Measurements from ENCODE around the gene HCAR3. TPM values are rescaled to one million over a fixed set of nuclear protein-coding genes. Genes with fewer than 3 reads are reported as not detected.
"Not testable (repeated sequence)": the region's sequence is repeated elsewhere in the genome, so short reads cannot be mapped to it uniquely, and the experiment has no call there.

Gene HCAR3
- total and polyA plus RNA-seq, 2 of the 8 experiments (the other 6 are each of a cell fraction or from before 2014, with no cell fraction given): not detected

GRCh38 chr12:122711266-122711665, 5.3 kb downstream of the HCAR3 start:
- not testable (repeated sequence) for H3K23me2 ChIP-seq (ENCODE audit: low read depth, low read length)

GRCh38 chr12:122710341-122710740, 6.3 kb downstream of the HCAR3 start:
- H3K23me2 ChIP-seq (ENCODE audit: low read depth, low read length); H3K27ac ChIP-seq (ENCODE audit: low read depth, low read length); H4K20me1 ChIP-seq (replicated peaks in 1 of 2; ENCODE audit: control insufficient read depth in 1 of 2, insufficient read depth in 2 of 2, low read length in 2 of 2); DNase-seq (ENCODE audit: low read depth in 1 of 2, low spot score in 2 of 2); H2BK15ac ChIP-seq (ENCODE audit: low read length); H3K18ac ChIP-seq (ENCODE audit: extremely low read depth, low read length); H3K27me3 ChIP-seq (replicated peaks in 1 of 4; ENCODE audit: control insufficient read depth in 3 of 4, extremely low read depth in 1 of 4, insufficient read depth in 3 of 4, low read length in 3 of 4); H2BK120ac ChIP-seq (replicated peaks; ENCODE audit: low read depth, low read length); H3K79me2 ChIP-seq (ENCODE audit: control insufficient read depth in 1 of 2, insufficient read depth in 2 of 2, low read length in 2 of 2); H3K4ac ChIP-seq (replicated peaks; ENCODE audit: insufficient read length, low read depth, low read length); H3K4me2 ChIP-seq (ENCODE audit: insufficient read depth in 1 of 2, low read depth in 2 of 2, low read length in 2 of 2); H2AK5ac ChIP-seq (ENCODE audit: low read depth, low read length); H3K79me1 ChIP-seq (ENCODE audit: low read depth, low read length); CTCF ChIA-PET (ENCODE audit: partially characterized antibody); H2BK20ac ChIP-seq (ENCODE audit: low read length); H4K91ac ChIP-seq (replicated peaks; ENCODE audit: insufficient read length, low read length); H3K23ac ChIP-seq (ENCODE audit: insufficient read length); H3K9me3 ChIP-seq (ENCODE audit: insufficient read depth in 2 of 2, low read depth in 1 of 2, low read length in 1 of 2); H4K8ac ChIP-seq (ENCODE audit: extremely low read depth, insufficient read depth, low read length); H3K4me1 ChIP-seq (replicated peaks in 1 of 4; ENCODE audit: control insufficient read depth in 3 of 4, insufficient read depth in 4 of 4, low read length in 3 of 4); H2BK5ac ChIP-seq (ENCODE audit: low read depth, low read length); H3K9ac ChIP-seq (replicated peaks in 1 of 4; ENCODE audit: extremely low read depth in 1 of 4, low read depth in 3 of 4, low read length in 3 of 4); H3K4me3 ChIP-seq (ENCODE audit: extremely low read depth in 1 of 4, insufficient read depth in 2 of 4, low read depth in 3 of 4, low read length in 4 of 4); H3K14ac ChIP-seq (ENCODE audit: insufficient read length); H4K5ac ChIP-seq (ENCODE audit: insufficient read length, low read depth, low read length); H3K36me3 ChIP-seq (ENCODE audit: control insufficient read depth in 2 of 4, insufficient read depth in 4 of 4, low read length in 3 of 4); H2AFZ ChIP-seq (ENCODE audit: low read length); H3K56ac ChIP-seq (replicated peaks; ENCODE audit: insufficient read length, low read depth, low read length); FAIRE-seq; H2BK12ac ChIP-seq (ENCODE audit: low read depth, low read length); POLR2A ChIA-PET (ENCODE audit: partially characterized antibody): not testable (repeated sequence)
- 80% methylated on average over 2 of the region's 2 CpGs; no CpG with 5 or more reads in 1 of the 2 experiments for WGBS, 2 experiments (ENCODE audit: extremely low coverage in 1 of 2, insufficient coverage in 1 of 2, insufficient read length in 1 of 2, insufficient replicate concordance in 2 of 2, low coverage in 1 of 2, low lambda C conversion rate in 2 of 2, missing lambda C conversion rate in 1 of 2)

More at GRCh38 chr12:122711266-122711665, 5.3 kb downstream of the HCAR3 start:
- H3K27ac ChIP-seq (ENCODE audit: low read depth, low read length); H3K4me2 ChIP-seq (ENCODE audit: insufficient read depth in 1 of 2, low read depth in 2 of 2, low read length in 2 of 2); H2AK5ac ChIP-seq (ENCODE audit: low read depth, low read length); DNase-seq (ENCODE audit: low read depth in 1 of 2, low spot score in 2 of 2); H3K79me1 ChIP-seq (ENCODE audit: low read depth, low read length); H3K4me3 ChIP-seq (ENCODE audit: extremely low read depth in 1 of 4, insufficient read depth in 2 of 4, low read depth in 3 of 4, low read length in 4 of 4); H4K5ac ChIP-seq (ENCODE audit: insufficient read length, low read depth, low read length); H3K9ac ChIP-seq (replicated peaks in 1 of 4; ENCODE audit: extremely low read depth in 1 of 4, low read depth in 3 of 4, low read length in 3 of 4); FAIRE-seq; H3K79me2 ChIP-seq (ENCODE audit: control insufficient read depth in 1 of 2, insufficient read depth in 2 of 2, low read length in 2 of 2); POLR2A ChIA-PET (ENCODE audit: partially characterized antibody); H2BK120ac ChIP-seq (replicated peaks; ENCODE audit: low read depth, low read length); H3K27me3 ChIP-seq (replicated peaks in 1 of 4; ENCODE audit: control insufficient read depth in 3 of 4, extremely low read depth in 1 of 4, insufficient read depth in 3 of 4, low read length in 3 of 4); H2BK12ac ChIP-seq (ENCODE audit: low read depth, low read length); CTCF ChIA-PET (ENCODE audit: partially characterized antibody); H3K36me3 ChIP-seq (ENCODE audit: control insufficient read depth in 2 of 4, insufficient read depth in 4 of 4, low read length in 3 of 4); H4K91ac ChIP-seq (replicated peaks; ENCODE audit: insufficient read length, low read length); H2BK5ac ChIP-seq (ENCODE audit: low read depth, low read length); H3K56ac ChIP-seq (replicated peaks; ENCODE audit: insufficient read length, low read depth, low read length); H2BK20ac ChIP-seq (ENCODE audit: low read length); H3K14ac ChIP-seq (ENCODE audit: insufficient read length); H3K23ac ChIP-seq (ENCODE audit: insufficient read length); H4K8ac ChIP-seq (ENCODE audit: extremely low read depth, insufficient read depth, low read length); H4K20me1 ChIP-seq (replicated peaks in 1 of 2; ENCODE audit: control insufficient read depth in 1 of 2, insufficient read depth in 2 of 2, low read length in 2 of 2); H3K4ac ChIP-seq (replicated peaks; ENCODE audit: insufficient read length, low read depth, low read length); H3K9me3 ChIP-seq (ENCODE audit: insufficient read depth in 2 of 2, low read depth in 1 of 2, low read length in 1 of 2); H2AFZ ChIP-seq (ENCODE audit: low read length); H2BK15ac ChIP-seq (ENCODE audit: low read length); H3K18ac ChIP-seq (ENCODE audit: extremely low read depth, low read length); H3K4me1 ChIP-seq (replicated peaks in 1 of 4; ENCODE audit: control insufficient read depth in 3 of 4, insufficient read depth in 4 of 4, low read length in 3 of 4): not testable (repeated sequence)
- WGBS, 2 experiments (ENCODE audit: extremely low coverage in 1 of 2, insufficient coverage in 1 of 2, insufficient read length in 1 of 2, insufficient replicate concordance in 2 of 2, low coverage in 1 of 2, low lambda C conversion rate in 2 of 2, missing lambda C conversion rate in 1 of 2): 33% methylated on average over 1 of the region's 1 CpG; no CpG with 5 or more reads in 1 of the 2 experiments

Measured in H1 (cell line).